22Rv1 (cell line): ENCODE data around the gene ITK.

Experiments
- H3K27ac ChIP-seq: fragments of 450-650 bp; 2 replicates; pipeline ENCODE4 v1.5.1; 2017
- CTCF ChIP-seq: fragments of 450-650 bp; IDR thresholded peaks from 2 replicates; pipeline ENCODE4 v1.5.1; 2017; ENCODE audit warnings: mild to moderate bottlenecking
- ZFX ChIP-seq: fragments of 450-650 bp; IDR thresholded peaks from 2 replicates; pipeline ENCODE4 v1.6.1; 2017; ENCODE audit warnings: antibody characterized with exemption, borderline replicate concordance

ITK gene

GRCh38 chr5:157259699-157260098 is 79.1 kb downstream of the ITK start:
- no peak for TF ChIP-seq CTCF
- no peak for TF ChIP-seq ZFX
- no peak overlapping the region for H3K27ac ChIP-seq

- no peak for TF ChIP-seq CTCF
- TF ChIP-seq ZFX: no peak
- no peak overlapping the region for H3K27ac ChIP-seq
Observed at GRCh38 chr5:157263496-157264090, 83.0 kb downstream of the ITK start.

DNA sequence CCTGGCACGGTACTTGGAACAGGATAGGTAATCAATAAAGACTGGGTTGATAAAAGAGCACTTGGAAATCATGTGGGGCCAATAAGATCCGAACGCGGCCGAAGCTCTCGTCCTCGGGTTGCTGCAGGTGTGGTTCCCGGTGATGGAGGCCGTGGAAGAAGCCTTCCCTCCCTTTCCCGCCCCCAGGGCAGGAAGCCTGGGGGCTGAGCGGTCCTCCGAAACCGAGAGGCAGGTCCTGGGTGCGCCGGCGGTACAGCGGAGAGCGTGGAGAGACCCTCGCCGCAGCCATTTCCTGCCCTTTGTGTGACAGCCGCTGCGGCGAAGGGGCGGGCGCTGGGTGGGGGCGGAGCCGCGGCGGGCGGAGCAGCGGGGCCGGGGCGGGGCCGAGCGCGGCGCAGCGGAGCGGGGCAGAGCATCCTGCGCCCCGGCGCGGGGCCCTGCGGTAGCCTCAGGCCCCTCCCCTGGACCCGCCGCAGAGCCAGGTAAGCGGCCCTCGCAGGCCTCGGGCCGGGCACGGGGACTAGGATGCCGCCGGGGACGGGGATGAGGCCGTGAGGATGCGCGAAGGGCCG is 85.2 kb downstream of the ITK start, which contains the start of gene CYFIP2:
TSS of gene CYFIP2 (plus strand) at position 410 of the 572 bp plus-strand sequence. CDS start 19,239 bp downstream, outside the sequence.
- TF ChIP-seq CTCF: no peak; the same call in 1 of the 2 replicates
- TF ChIP-seq ZFX: no peak
- no peak within 1 kb of the TSS for H3K27ac ChIP-seq

- no peak overlapping the region for H3K27ac ChIP-seq
- TF ChIP-seq ZFX: no peak
- TF ChIP-seq CTCF: 0 out of 2 replicates have a peak, but pooled peaks have one; percentile 32
Observed at GRCh38 chr5:157266286-157267007, 85.8 kb downstream of the ITK start.

DNA sequence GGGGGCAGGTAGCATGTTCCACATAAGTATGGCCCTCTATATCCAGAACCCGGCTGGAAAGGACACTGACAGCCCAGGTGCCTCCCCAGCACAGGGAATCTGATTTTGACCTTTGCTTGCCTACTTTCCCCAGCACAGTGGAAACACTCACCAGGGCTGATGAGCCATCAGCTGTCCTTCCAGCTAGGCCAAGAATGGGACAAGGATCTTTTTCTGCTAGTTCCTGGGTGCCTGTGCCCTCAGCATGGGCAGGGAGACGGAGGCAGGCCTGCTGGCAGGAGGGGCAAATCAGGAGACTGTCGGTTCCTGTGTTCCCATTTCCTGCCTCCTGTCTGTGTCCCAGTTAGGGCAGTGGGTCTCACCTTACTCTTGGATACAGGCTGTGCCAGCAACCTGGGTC is 86.4 kb downstream of the ITK start:
- no peak for TF ChIP-seq CTCF
- TF ChIP-seq ZFX: no peak
- H3K27ac ChIP-seq: no peak overlapping the region

DNA sequence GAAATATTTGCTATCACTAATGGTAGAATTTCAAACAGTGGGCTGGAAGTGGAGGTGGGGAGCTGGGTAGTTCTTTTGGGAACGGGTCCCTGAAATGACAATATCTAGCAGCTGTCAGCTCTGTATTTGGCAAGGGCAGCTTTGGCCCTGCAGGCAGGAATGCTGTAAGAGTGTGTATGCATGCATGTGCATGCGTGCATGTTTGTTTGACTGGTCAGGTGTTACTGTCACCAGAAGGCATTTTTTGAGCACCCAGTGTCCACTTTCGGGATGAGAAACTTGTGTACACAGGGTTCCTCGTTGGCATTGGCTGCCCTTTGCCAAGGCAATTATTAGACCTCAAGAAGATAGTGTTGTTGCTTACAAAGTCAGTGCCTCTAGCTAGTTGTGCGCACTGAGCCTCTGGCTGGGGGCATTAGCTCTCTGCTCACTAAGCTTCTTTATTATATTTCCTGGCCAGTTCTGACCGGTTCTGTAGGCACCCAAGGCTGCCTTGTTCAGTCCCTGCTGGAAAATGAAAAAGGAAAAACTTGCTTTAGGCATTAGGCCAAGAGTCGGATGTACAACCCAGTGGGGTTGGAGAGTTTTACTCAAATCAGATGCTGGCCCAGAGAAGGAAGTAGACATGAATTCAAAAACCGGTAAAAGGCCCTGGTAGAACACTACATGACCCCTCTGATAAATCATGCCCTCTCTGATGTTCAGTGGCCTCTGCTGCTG is 87.3 kb downstream of the ITK start:
- TF ChIP-seq ZFX (no peak), CTCF (no peak)
- no peak overlapping the region for H3K27ac ChIP-seq
